IgD-negative memory B cell (primary cell): ENCODE data around the gene AP1S2. TPM values are rescaled to one million over a fixed set of nuclear protein-coding genes. Genes with fewer than 3 reads are reported as not detected.

Source experiments
- H3K27ac Mint-ChIP-seq, 3 donors: one replicate each; pipeline ENCODE4 v1.8.0; 2020 to 2022; ENCODE audit warnings: mild to moderate bottlenecking in 3 of 3, mixed read lengths in 3 of 3, moderate library complexity in 1 of 3
- H3K27me3 Mint-ChIP-seq: one replicate; pipeline ENCODE4 v1.8.0; 2021; ENCODE audit warnings: mixed read lengths
- H3K36me3 Mint-ChIP-seq: one replicate; pipeline ENCODE4 v1.8.0; 2020; ENCODE audit warnings: mild to moderate bottlenecking, mixed read lengths
- H3K4me1 Mint-ChIP-seq, 3 donors: one replicate each; pipeline ENCODE4 v1.8.0; 2020 to 2022; ENCODE audit warnings: mixed read lengths in 3 of 3, mild to moderate bottlenecking in 1 of 3
- H3K4me3 Mint-ChIP-seq, 4 donors: one replicate each; pipeline ENCODE4 v1.8.0; 2020 to 2022; ENCODE audit warnings: mild to moderate bottlenecking in 4 of 4, mixed read lengths in 4 of 4, moderate library complexity in 3 of 4
- H3K9me3 Mint-ChIP-seq, 3 donors: one replicate each; pipeline ENCODE4 v1.8.0; 2020 to 2021; ENCODE audit warnings: mixed read lengths in 3 of 3, mild to moderate bottlenecking in 1 of 3
- polyA plus RNA-seq: library from polyadenylated mRNA; unstranded; fragments of 300-500 nt; fragmentation: Illumina TruSeq; gene quantifications from one replicate; pipeline ENCODE4 v1.2.3, GENCODE V29; 2021

Gene AP1S2
- polyA plus RNA-seq, 1 donor from 2014 or later = 80.7 TPM

GRCh38 chrX:15869695-15870094 lies 15.1 kb upstream of the AP1S2 start:
- no peak overlapping the region for H3K27ac Mint-ChIP-seq

DNA sequence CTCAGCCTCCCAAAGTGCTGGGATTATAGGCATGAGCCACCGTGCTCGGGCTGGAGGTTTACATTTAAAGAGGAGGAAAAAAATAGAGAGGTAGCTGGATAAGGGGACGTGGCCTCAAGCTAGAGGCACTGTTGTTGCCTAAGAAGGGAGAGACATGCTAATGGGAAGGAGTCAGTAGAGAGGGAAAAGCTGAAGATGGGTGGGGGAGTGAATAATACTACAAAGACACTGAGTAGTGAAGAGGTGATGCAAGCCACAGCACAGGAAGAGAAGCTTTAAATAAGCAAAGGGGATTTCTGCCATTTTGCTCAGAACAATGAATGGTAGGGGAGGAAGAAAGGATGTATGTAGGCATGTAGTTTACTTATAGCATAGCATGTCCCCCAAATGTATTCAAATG lies 11.5 kb upstream of the AP1S2 start:
- Mint-ChIP-seq H3K27ac (no peak overlapping the region), H3K36me3 (peaks cover 3% of the 10 kb centered on the region), H3K4me1 (peaks cover 0 to 2% (median 0%) of the 10 kb centered on the region in 3 donors), H3K27me3 (peaks cover 5% of the 10 kb centered on the region), H3K4me3 (no peak overlapping the region), H3K9me3 (no peaks in the 10 kb centered on the region)

More at GRCh38 chrX:15869695-15870094, 15.1 kb upstream of the AP1S2 start:
- Mint-ChIP-seq H3K36me3 (no peaks in the 10 kb centered on the region), H3K4me1 (peaks cover 0 to 4% (median 0%) of the 10 kb centered on the region in 3 donors), H3K9me3 (no peaks in the 10 kb centered on the region), H3K4me3 (no peak overlapping the region), H3K27me3 (no peaks in the 10 kb centered on the region)

DNA sequence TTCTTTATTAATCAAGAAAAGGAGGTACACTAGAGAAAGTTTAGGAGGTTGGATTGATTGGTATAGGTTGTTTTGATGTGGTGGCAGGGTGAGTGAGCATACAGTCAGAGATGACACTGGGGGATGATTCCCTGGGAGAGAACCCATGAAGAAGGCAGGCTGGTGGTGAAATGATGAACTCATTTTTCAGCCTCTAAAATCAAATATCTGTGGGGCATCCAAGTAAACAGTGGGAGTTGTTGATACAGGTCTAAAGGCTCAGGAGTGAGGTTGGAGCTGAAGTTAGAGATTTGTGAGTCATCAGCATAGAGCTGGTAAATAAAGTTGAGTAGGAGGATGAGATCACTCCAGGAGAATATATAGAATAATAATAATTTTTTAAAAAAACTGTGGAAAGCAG lies 10.0 kb upstream of the AP1S2 start:
- H3K27me3 Mint-ChIP-seq = peaks cover 5% of the 10 kb centered on the region
- H3K4me3 Mint-ChIP-seq = no peak overlapping the region

GRCh38 chrX:15864023-15864422 lies 9.4 kb upstream of the AP1S2 start:
- Mint-ChIP-seq H3K4me1 (no peaks in the 10 kb centered on the region), H3K9me3 (no peaks in the 10 kb centered on the region), H3K36me3 (peaks cover 3% of the 10 kb centered on the region), H3K27me3 (peaks cover 5% of the 10 kb centered on the region), H3K4me3 (no peak overlapping the region), H3K27ac (no peak overlapping the region)

More for the DNA sequence above, 10.0 kb upstream of the AP1S2 start:
- Mint-ChIP-seq H3K27ac (no peak overlapping the region), H3K36me3 (peaks cover 3% of the 10 kb centered on the region), H3K9me3 (no peaks in the 10 kb centered on the region), H3K4me1 (no peaks in the 10 kb centered on the region)

DNA sequence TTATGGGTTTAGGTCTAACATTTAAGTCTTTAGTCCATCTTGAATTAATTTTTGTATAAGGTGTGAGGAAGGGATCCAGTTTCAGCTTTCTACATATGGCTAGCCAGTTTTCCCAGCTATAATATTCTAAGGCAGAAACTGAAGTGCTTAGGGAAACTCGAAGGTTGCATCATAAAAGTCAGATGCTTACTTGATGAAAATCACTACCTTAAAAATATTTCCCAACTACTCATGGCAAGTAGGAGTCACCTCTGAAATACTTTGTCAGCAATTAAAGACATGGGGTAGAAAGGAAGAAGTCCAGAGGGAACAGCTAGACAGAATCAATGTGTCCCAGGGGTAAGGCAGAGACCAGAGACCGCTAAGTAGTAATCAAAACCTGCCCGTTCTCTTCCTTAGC lies 6.3 kb upstream of the AP1S2 start:
- Mint-ChIP-seq H3K9me3 (no peaks in the 10 kb centered on the region), H3K36me3 (peaks cover 3% of the 10 kb centered on the region), H3K27me3 (peaks cover 5% of the 10 kb centered on the region), H3K27ac (no peak overlapping the region), H3K4me1 (peaks cover 5 to 12% (median 6%) of the 10 kb centered on the region in 3 donors), H3K4me3 (no peak overlapping the region)

- Mint-ChIP-seq H3K36me3 (peaks cover 3% of the 10 kb centered on the region), H3K27ac (no peak overlapping the region), H3K27me3 (peaks cover 5% of the 10 kb centered on the region), H3K4me1 (peaks cover 12 to 24% (median 14%) of the 10 kb centered on the region in 3 donors), H3K4me3 (no peak overlapping the region), H3K9me3 (no peaks in the 10 kb centered on the region)
These were observed 3.4 kb upstream of the AP1S2 start for GRCh38 chrX:15858051-15858450.

GRCh38 chrX:15856636-15857035 lies 2.0 kb upstream of the AP1S2 start:
- H3K36me3 Mint-ChIP-seq = peaks cover 3% of the 10 kb centered on the region
- H3K27me3 Mint-ChIP-seq = peaks cover 4% of the 10 kb centered on the region
- H3K4me1 Mint-ChIP-seq = peaks cover 12 to 24% (median 21%) of the 10 kb centered on the region in 3 donors
- H3K27ac Mint-ChIP-seq = peak overlapping the region; percentile 98 to 99 (median 99)
- H3K4me3 Mint-ChIP-seq = peak overlapping the region; percentile 97 to 98 (median 98)
- no peaks in the 10 kb centered on the region for H3K9me3 Mint-ChIP-seq

DNA sequence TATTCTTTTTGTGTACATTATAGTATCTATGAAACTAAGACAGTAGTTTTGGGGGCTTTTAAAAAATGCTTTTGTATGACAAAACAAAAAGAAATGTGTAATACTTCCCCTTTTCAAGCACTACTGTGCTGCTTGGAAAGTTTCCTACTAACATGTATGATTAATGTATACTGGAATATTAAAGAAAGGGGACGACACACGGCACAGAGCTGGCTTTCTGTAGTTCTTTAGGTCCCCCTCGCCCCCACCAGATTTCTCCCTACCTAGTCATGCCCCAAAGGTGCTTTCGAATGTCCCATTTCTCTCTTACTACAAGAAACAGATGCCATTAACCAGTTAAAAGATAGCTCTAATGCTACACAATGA lies 1.6 kb upstream of the AP1S2 start:
- peaks cover 12 to 24% (median 21%) of the 10 kb centered on the region in 3 donors for H3K4me1 Mint-ChIP-seq
- H3K9me3 Mint-ChIP-seq = no peaks in the 10 kb centered on the region
- no peaks in the 10 kb centered on the region for H3K36me3 Mint-ChIP-seq
- H3K27ac Mint-ChIP-seq = peak overlapping the region; percentile 98 to 99 (median 99)
- H3K27me3 Mint-ChIP-seq = no peaks in the 10 kb centered on the region
- H3K4me3 Mint-ChIP-seq = peak overlapping the region; percentile 97 to 98 (median 98)

DNA sequence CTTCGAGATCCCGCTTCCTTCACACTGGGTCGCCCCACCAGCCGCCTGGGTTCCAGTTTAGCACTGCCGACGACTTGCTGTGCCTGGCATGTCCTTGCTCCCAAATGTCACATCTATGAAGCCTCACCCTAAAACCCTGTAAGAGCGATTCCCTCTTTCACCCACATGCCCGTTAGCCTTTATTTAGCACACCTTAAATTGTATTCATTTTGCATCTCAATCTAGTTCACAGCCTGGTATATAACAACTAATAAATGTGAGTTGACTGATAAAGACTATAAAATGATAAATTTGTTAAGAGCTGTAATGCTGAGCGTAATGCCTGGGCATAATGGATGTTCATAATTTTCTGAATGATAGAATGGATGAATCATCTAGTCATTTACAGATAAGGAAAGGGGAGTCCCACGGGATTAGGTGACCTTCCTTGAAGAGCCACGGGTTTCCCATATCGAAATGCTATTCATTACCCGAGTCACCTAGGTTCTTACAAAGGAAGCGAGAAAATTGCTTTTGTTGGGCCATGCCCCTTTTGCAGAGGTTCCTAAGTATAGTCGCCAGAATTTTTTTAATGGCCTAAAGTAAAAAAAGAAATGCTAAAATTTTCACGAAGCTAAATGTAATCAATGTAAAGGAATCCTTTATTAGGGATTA lies 1.1 kb upstream of the AP1S2 start:
- no peaks in the 10 kb centered on the region for H3K9me3 Mint-ChIP-seq
- H3K4me3 Mint-ChIP-seq = peak overlapping the region; percentile 97 to 98 (median 98)
- H3K27ac Mint-ChIP-seq = peak overlapping the region; percentile 98 to 99 (median 99)
- H3K36me3 Mint-ChIP-seq = peaks cover 2% of the 10 kb centered on the region
- peaks cover 12 to 24% (median 22%) of the 10 kb centered on the region in 3 donors for H3K4me1 Mint-ChIP-seq
- H3K27me3 Mint-ChIP-seq = no peaks in the 10 kb centered on the region

DNA sequence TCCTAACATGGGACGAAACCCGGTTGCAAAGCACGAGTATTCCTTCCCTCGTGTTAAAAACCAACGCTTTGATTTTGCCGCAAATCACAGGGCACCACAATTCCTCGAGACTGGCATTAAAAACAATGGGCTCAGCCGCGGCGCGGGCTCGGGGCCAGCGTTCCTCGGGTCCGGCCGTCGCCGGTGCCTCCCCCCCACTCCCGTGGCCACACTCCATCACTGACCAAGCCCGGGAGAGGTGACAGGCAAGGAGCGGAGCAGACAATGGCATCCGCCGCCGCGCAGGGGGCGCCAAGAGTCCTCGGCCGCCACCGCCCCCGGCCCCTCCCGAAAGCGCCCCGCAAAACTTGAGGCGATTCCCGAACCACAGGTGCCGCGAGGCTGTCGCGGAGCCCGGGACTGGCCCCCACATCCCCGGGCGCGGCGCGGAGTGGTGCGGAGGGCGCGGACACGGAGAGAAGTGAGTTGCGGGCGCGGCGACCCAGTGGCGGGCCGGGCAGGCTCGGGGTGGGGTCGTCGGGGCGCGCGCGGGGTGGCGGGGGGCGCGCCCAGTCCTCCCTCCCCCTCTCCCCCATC lies 445 bp downstream of the AP1S2 start:
- peaks cover 19 to 30% (median 24%) of the 10 kb centered on the region in 3 donors for H3K4me1 Mint-ChIP-seq
- H3K27me3 Mint-ChIP-seq = no peaks in the 10 kb centered on the region
- no peaks in the 10 kb centered on the region for H3K9me3 Mint-ChIP-seq
- peaks cover 2% of the 10 kb centered on the region for H3K36me3 Mint-ChIP-seq
- peak overlapping the region; percentile 90 to 98 (median 94) for H3K27ac Mint-ChIP-seq
- H3K4me3 Mint-ChIP-seq = peak overlapping the region; percentile 82 to 97 (median 92)

DNA sequence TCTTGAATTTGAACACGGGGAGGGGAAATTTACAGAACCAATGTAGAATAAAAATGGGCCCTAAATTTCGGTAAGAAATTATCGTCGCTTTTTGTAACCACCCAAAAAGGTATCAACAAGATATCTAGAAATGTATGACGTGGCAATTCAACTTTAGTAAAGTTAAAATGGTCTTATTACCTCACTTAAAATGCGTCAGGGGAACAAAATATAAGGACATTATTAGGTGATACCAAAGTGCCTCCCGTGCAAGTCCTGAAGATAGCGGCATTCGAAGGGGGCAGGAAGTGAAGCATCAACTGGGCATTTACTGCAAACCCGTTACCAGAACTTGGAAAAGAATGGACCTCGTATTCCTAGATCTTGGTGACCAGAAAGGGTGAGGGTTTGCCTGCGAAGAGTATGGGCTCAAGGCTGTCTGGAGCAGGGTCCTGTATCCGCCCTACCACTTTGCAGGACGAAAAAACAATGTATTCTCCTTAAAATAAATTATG lies 980 bp downstream of the AP1S2 start:
- H3K36me3 Mint-ChIP-seq = peaks cover 2% of the 10 kb centered on the region
- peak overlapping the region; percentile 90 to 98 (median 94) for H3K27ac Mint-ChIP-seq
- peaks cover 19 to 30% (median 22%) of the 10 kb centered on the region in 3 donors for H3K4me1 Mint-ChIP-seq
- no peaks in the 10 kb centered on the region for H3K9me3 Mint-ChIP-seq
- H3K27me3 Mint-ChIP-seq = no peaks in the 10 kb centered on the region
- H3K4me3 Mint-ChIP-seq = peak overlapping the region; percentile 82 to 97 (median 92)

DNA sequence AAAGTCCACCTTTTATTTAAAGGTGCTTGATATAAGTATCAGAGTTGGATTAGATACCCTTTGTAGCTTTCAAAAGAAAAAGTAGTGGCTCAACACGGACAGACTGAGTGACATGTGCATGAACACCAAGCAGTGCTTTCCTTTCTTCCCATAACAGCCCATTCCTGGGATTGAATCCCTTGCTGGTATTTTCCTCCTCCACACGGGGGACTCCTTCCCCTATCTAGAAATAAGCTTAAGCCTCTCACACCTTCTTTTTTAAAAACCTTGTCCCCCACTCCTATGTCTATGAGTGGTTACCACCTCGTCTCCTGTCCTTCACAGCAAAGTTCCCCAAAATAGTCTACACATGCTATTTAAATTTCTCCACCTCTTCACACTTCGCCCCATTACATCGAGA lies 5.1 kb downstream of the AP1S2 start:
- peak overlapping the region in 1 of 3 donors; percentile 21 for H3K27ac Mint-ChIP-seq
- peaks cover 4% of the 10 kb centered on the region for H3K36me3 Mint-ChIP-seq
- peak overlapping the region in 1 of 4 donors; percentile 30 for H3K4me3 Mint-ChIP-seq
- peaks cover 6 to 27% (median 16%) of the 10 kb centered on the region in 3 donors for H3K4me1 Mint-ChIP-seq
- H3K9me3 Mint-ChIP-seq = no peaks in the 10 kb centered on the region
- H3K27me3 Mint-ChIP-seq = no peaks in the 10 kb centered on the region

GRCh38 chrX:15848576-15848975 lies 6.0 kb downstream of the AP1S2 start:
- H3K36me3 Mint-ChIP-seq = peaks cover 4% of the 10 kb centered on the region
- no peaks in the 10 kb centered on the region for H3K9me3 Mint-ChIP-seq
- H3K27ac Mint-ChIP-seq = no peak overlapping the region
- no peak overlapping the region for H3K4me3 Mint-ChIP-seq
- no peaks in the 10 kb centered on the region for H3K27me3 Mint-ChIP-seq
- H3K4me1 Mint-ChIP-seq = peaks cover 5 to 30% (median 15%) of the 10 kb centered on the region in 3 donors

- no peak overlapping the region for H3K4me3 Mint-ChIP-seq
These were observed 10.7 kb downstream of the AP1S2 start for GRCh38 chrX:15843960-15844359.

GRCh38 chrX:15841853-15842516 lies 12.6 kb downstream of the AP1S2 start:
- Mint-ChIP-seq H3K4me3 (no peak overlapping the region), H3K9me3 (no peaks in the 10 kb centered on the region), H3K27ac (no peak overlapping the region), H3K36me3 (peaks cover 4% of the 10 kb centered on the region), H3K4me1 (peaks cover 0 to 7% (median 6%) of the 10 kb centered on the region in 3 donors), H3K27me3 (no peaks in the 10 kb centered on the region)

More at GRCh38 chrX:15843960-15844359, 10.7 kb downstream of the AP1S2 start:
- Mint-ChIP-seq H3K4me1 (peaks cover 0 to 13% (median 6%) of the 10 kb centered on the region in 3 donors), H3K27ac (peak overlapping the region in 1 of 3 donors; percentile 59), H3K27me3 (no peaks in the 10 kb centered on the region), H3K36me3 (peaks cover 2% of the 10 kb centered on the region), H3K9me3 (no peaks in the 10 kb centered on the region)
